GM18873 (cell line): ENCODE results near the gene PTGS2.

Experiments used
- ATAC-seq: cut with Tn5 transposase; IDR thresholded peaks from one replicate; pipeline ENCODE4 v1.9.1; 2021; ENCODE audit warnings: mild to moderate bottlenecking, moderate library complexity, moderate number of reproducible peaks; ENCODE audit not compliant: unreplicated experiment, low FRiP score

Gene PTGS2

GRCh38 chr1:186680245-186681061 lies at the start of gene PTGS2:
PTGS2 (minus strand) TSS chr1:186680423; CDS start chr1:186680290, 133 bp downstream.
- peak; percentile 93 for ATAC-seq

GRCh38 chr1:186722711-186723309 lies 42.6 kb upstream of the PTGS2 start:
- no peak for ATAC-seq

GRCh38 chr1:186717286-186717685 lies 37.1 kb upstream of the PTGS2 start:
- ATAC-seq: no peak

- no peak for ATAC-seq
Observed at GRCh38 chr1:186715887-186716809, 35.9 kb upstream of the PTGS2 start.

GRCh38 chr1:186710696-186711095 lies 30.5 kb upstream of the PTGS2 start:
- no peak for ATAC-seq

- no peak for ATAC-seq
Observed at GRCh38 chr1:186708694-186709097, 28.5 kb upstream of the PTGS2 start.

- no peak for ATAC-seq
Observed at GRCh38 chr1:186703209-186703766, 23.1 kb upstream of the PTGS2 start.

- ATAC-seq: no peak
Observed at GRCh38 chr1:186700722-186701121, 20.5 kb upstream of the PTGS2 start.

- no peak for ATAC-seq
Observed at GRCh38 chr1:186699519-186699918, 19.3 kb upstream of the PTGS2 start.

- no peak for ATAC-seq
Observed at GRCh38 chr1:186689907-186690306, 9.7 kb upstream of the PTGS2 start.

- ATAC-seq: no peak
Observed at GRCh38 chr1:186689376-186689775, 9.2 kb upstream of the PTGS2 start.

- no peak for ATAC-seq
Observed at GRCh38 chr1:186683652-186684410, 3.6 kb upstream of the PTGS2 start.

GRCh38 chr1:186682736-186683135 lies 2.5 kb upstream of the PTGS2 start:
- no peak for ATAC-seq

- ATAC-seq: no peak
Observed at GRCh38 chr1:186681801-186682200, 1.6 kb upstream of the PTGS2 start.

- ATAC-seq: no peak
Observed at GRCh38 chr1:186681121-186681520, 898 bp upstream of the PTGS2 start.

GRCh38 chr1:186679924-186680244 lies 339 bp downstream of the PTGS2 start:
- ATAC-seq: no peak

GRCh38 chr1:186678155-186678554 lies 2.1 kb downstream of the PTGS2 start:
- ATAC-seq: no peak

- no peak for ATAC-seq
Observed at GRCh38 chr1:186672596-186672995, 7.6 kb downstream of the PTGS2 start.

GRCh38 chr1:186672131-186672530 lies 8.1 kb downstream of the PTGS2 start:
- no peak for ATAC-seq
